Transverse colon (tissue), 4 donors: ENCODE data around the gene BCL2L13. TPM values are rescaled to one million over a fixed set of nuclear protein-coding genes. Genes with fewer than 3 reads are reported as not detected.

ENCODE experiments used
- DNase-seq: peaks from one replicate; pipeline ENCODE4 v3.0.0-alpha.2; 2019
- H3K27ac ChIP-seq, 4 donors: fragments of 200-600 bp; sonication (generic); 2 replicates each; pipeline ENCODE4 v1.5.1; 2016 to 2018; ENCODE audit warnings: inconsistent platforms in 4 of 4
- H3K27me3 ChIP-seq: fragments of 200-600 bp; sonication (generic); 2 replicates; pipeline ENCODE4 v1.5.1; 2017; ENCODE audit warnings: inconsistent platforms
- H3K36me3 ChIP-seq, 4 donors: fragments of 200-600 bp; sonication (generic); 2 replicates each; pipeline ENCODE4 v1.5.1; 2017 to 2019; ENCODE audit warnings: inconsistent platforms in 4 of 4
- H3K4me1 ChIP-seq, 4 donors: fragments of 200-600 bp; sonication (generic); 2 replicates each; pipeline ENCODE4 v1.5.1; 2017 to 2020; ENCODE audit warnings: inconsistent platforms in 4 of 4
- H3K4me3 ChIP-seq, 4 donors: fragments of 200-600 bp; sonication (generic); 1 replicate in 1 of 4; 2 replicates in 3 of 4; pipeline versions ENCODE4 v1.5.1 to v1.6.1; 2017 to 2019; ENCODE audit warnings: inconsistent platforms in 4 of 4
- H3K9me3 ChIP-seq, 2 donors: fragments of 200-600 bp; sonication (generic); 2 replicates each; pipeline ENCODE4 v1.5.1; 2017 to 2019; ENCODE audit warnings: inconsistent platforms in 2 of 2
- EP300 ChIP-seq: sonication (generic); formaldehyde crosslinking; IDR thresholded peaks from one replicate; pipeline ENCODE4 v1.6.1; 2017; ENCODE audit warnings: antibody characterized with exemption, low read depth
- POLR2A ChIP-seq: fragments of 450-650 bp; IDR thresholded peaks from one replicate; pipeline ENCODE4 v1.6.1; 2016; ENCODE audit warnings: antibody characterized with exemption, mild to moderate bottlenecking, moderate library complexity
- POLR2AphosphoS5 ChIP-seq, 3 donors: sonication (generic); formaldehyde crosslinking; IDR thresholded peaks; one replicate each; pipeline ENCODE4 v1.6.1; 2016; ENCODE audit warnings: antibody characterized with exemption in 3 of 3
- WGBS, 2 donors: methylation state at CpG; one replicate each; pipeline ENCODE4 v1.1.5; 2018; ENCODE audit warnings: low coverage in 1 of 2; 5-methylcytosine and 5-hydroxymethylcytosine counted together
- in situ Hi-C, 4 donors: fragments of 200-750 bp; cut with MboI; loops; one replicate each; pipeline versions ENCODE4 v1.15.0 to v1.15.1; 2017; ENCODE audit warnings: low sequenced_read_pairs in 3 of 4, low pct_ligation_motif_present in 1 of 4, low pct_unique_long_range_greater_than_20kb in 1 of 4
- intact Hi-C: fragments of 100-400 bp; cut with DNase I; formaldehyde crosslinking; loops from one replicate; pipeline ENCODE4 v1.15.1; 2023; ENCODE audit warnings: low total_unique reads
- total RNA-seq, 4 donors: library from RNA; depleted of rRNA; stranded (reverse); fragments of >200 nt; gene quantifications; one replicate each; pipeline ENCODE4 v1.1.0, GENCODE V29; 2016
- TF ChIP-seq, protein P1 (sequence below), 5 experiments: fragments of 200-600 bp in 3 of 5; fragments of 450-650 bp in 2 of 5; sonication (generic) in 3 of 5; IDR thresholded peaks; 1 replicate in 2 of 5; 2 replicates in 3 of 5; pipeline ENCODE4 v1.5.1; 2016 to 2017; ENCODE audit warnings: antibody characterized with exemption in 5 of 5, inconsistent platforms in 3 of 5, mild to moderate bottlenecking in 2 of 5, moderate library complexity in 1 of 5

The BCL2L13 gene
- total RNA-seq, 4 donors from 2014 or later: 44.0 to 115 (median 59.6) TPM

DNA sequence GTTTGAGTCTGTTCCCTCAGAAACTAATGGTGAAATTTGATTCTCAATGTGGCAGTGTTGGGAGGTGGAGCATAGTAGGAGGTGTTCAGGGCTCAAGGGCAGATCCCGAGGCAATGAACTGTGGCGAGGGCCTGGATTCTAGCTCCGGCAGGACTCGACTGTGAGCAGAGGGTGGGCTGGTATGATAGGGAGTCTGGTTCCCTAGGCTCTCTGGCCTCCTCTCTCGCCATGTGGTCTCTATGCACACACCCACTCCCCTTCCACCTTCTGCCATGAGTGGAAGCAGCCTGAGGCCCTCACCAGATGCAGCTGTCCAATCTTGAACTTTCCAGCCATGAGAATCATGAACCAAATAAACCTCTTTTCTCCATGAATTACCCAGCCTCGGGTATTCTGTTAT, 42.3 kb upstream of the BCL2L13 start:
- intact Hi-C loops: no loop called here
- no peaks in the 10 kb centered on the region for H3K9me3 ChIP-seq
- H3K27ac ChIP-seq: no peak overlapping the region
- H3K27me3 ChIP-seq: no peaks in the 10 kb centered on the region
- 96 to 100% methylated on average over 1 to 6 of the region's 6 CpGs for WGBS, 2 donors
- no peak overlapping the region for H3K4me3 ChIP-seq
- no peak for DNase-seq
- in situ Hi-C loops: no loop called here
- H3K36me3 ChIP-seq: peaks cover 0 to 78% (median 35%) of the 10 kb centered on the region in 4 donors
- H3K4me1 ChIP-seq: peaks cover 0 to 4% (median 0%) of the 10 kb centered on the region in 4 donors
- no peak for TF ChIP-seq EP300
- TF ChIP-seq POLR2A: no peak
- no peak for TF ChIP-seq POLR2AphosphoS5 (IDR thresholded peaks at IDR 0.05)
- TF ChIP-seq, protein P1, sequence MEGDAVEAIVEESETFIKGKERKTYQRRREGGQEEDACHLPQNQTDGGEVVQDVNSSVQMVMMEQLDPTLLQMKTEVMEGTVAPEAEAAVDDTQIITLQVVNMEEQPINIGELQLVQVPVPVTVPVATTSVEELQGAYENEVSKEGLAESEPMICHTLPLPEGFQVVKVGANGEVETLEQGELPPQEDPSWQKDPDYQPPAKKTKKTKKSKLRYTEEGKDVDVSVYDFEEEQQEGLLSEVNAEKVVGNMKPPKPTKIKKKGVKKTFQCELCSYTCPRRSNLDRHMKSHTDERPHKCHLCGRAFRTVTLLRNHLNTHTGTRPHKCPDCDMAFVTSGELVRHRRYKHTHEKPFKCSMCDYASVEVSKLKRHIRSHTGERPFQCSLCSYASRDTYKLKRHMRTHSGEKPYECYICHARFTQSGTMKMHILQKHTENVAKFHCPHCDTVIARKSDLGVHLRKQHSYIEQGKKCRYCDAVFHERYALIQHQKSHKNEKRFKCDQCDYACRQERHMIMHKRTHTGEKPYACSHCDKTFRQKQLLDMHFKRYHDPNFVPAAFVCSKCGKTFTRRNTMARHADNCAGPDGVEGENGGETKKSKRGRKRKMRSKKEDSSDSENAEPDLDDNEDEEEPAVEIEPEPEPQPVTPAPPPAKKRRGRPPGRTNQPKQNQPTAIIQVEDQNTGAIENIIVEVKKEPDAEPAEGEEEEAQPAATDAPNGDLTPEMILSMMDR (IDR thresholded peaks at IDR 0.05): no peak

DNA sequence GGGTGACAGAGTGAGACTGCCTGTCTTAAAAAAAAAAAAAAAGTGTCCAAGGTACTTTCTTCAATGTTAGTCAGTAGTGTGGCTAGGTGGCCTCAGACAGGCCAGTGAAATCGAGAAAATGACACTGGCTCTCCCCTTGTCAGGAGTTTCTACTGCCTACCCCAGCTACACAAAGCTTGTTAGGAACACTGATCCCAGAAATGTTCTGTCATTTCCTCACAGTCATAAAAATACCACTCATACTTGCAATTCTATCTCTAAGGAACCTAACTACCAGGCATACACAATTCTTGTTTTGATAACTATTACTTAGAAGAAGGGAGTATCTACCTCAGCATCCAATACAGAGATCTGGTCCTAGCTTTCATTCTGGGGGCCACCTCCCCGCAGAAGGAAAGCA, 41.3 kb upstream of the BCL2L13 start:
- WGBS, 2 donors: 85 to 100% methylated on average over 1 to 2 of the region's 2 CpGs
- Histone ChIP-seq H3K36me3 (peaks cover 0 to 68% (median 30%) of the 10 kb centered on the region in 4 donors), H3K27me3 (no peaks in the 10 kb centered on the region), H3K4me3 (no peak overlapping the region), H3K4me1 (peaks cover 0 to 6% (median 0%) of the 10 kb centered on the region in 4 donors), H3K27ac (peak overlapping the region; percentile 0 to 54 (median 28)), H3K9me3 (no peaks in the 10 kb centered on the region)
- in situ Hi-C loops (no loop called here), intact Hi-C loops (no loop called here)
- DNase-seq: no peak
- TF ChIP-seq, protein P1 (IDR thresholded peaks at IDR 0.05): no peak
- TF ChIP-seq POLR2A: no peak
- no peak for TF ChIP-seq EP300
- TF ChIP-seq POLR2AphosphoS5 (IDR thresholded peaks at IDR 0.05): no peak

DNA sequence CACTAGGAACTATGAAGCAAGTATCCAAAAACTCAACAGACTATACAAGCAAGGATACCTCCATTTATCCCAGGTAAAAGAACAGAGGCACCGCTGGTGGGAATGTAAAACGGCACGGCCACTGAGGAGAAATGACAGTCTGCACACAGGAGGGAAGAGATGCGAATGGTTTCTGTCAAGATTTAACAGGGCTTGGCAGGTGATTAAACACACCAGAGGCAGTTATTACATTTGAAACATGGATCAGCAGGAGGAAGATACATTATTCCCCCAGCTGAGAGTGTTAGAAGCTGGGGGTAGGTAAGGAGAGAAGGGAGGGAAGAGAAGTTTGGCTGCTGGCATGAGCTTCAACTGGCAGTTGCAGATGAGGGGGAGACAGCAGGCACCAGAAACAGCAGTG, 40.2 kb upstream of the BCL2L13 start:
- peaks cover 0 to 6% (median 0%) of the 10 kb centered on the region in 4 donors for H3K4me1 ChIP-seq
- H3K4me3 ChIP-seq: no peak overlapping the region
- peaks cover 0 to 58% (median 24%) of the 10 kb centered on the region in 4 donors for H3K36me3 ChIP-seq
- in situ Hi-C loops: no loop called here
- TF ChIP-seq, protein P1 (IDR thresholded peaks at IDR 0.05): no peak
- peak; percentile 3 for TF ChIP-seq EP300
- 91 to 100% methylated on average over 1 to 4 of the region's 4 CpGs for WGBS, 2 donors
- DNase-seq: no peak
- H3K27me3 ChIP-seq: no peaks in the 10 kb centered on the region
- intact Hi-C loops: no loop called here
- no peaks in the 10 kb centered on the region for H3K9me3 ChIP-seq
- H3K27ac ChIP-seq: peak overlapping the region in 3 of 4 donors; percentile 16 to 54 (median 39)

DNA sequence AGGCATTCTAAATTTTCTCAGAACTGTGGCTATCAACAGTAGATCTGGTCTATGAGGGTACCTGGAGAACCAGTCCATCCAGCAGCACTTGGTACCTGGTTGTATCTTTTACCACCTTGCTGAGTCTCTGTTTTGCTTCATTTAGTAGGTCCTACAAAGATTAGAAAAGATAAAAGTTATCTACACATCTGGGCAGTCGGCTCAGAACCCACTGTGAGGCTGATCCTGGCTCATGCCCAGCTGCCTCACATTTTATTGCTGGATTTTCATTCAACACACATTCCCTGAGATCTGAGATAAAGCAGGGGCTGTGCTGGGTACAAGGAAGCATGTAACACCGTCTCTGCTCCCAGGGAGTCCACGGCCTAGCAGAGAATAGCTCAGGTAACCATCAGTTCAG, 37.5 kb upstream of the BCL2L13 start:
- intact Hi-C loops: no loop called here
- Histone ChIP-seq H3K4me1 (peaks cover 0 to 6% (median 0%) of the 10 kb centered on the region in 4 donors), H3K4me3 (no peak overlapping the region), H3K27ac (peak overlapping the region in 2 of 4 donors; percentile 28 to 49), H3K9me3 (no peaks in the 10 kb centered on the region), H3K36me3 (peaks cover 0 to 38% (median 17%) of the 10 kb centered on the region in 4 donors), H3K27me3 (no peaks in the 10 kb centered on the region)
- WGBS, 2 donors: 42 to 63% methylated on average over 2 to 3 of the region's 3 CpGs
- in situ Hi-C loops: no loop called here
- TF ChIP-seq POLR2AphosphoS5 (IDR thresholded peaks at IDR 0.05) (no peak), EP300 (no peak), POLR2A (no peak)
- TF ChIP-seq, protein P1 (IDR thresholded peaks at IDR 0.05): no peak
- DNase-seq: no peak
